ENCODE results near the gene SURF1. TPM values are rescaled to one million over a fixed set of nuclear protein-coding genes. Genes with fewer than 3 reads are reported as not detected.

Gene SURF1
- total RNA-seq, 1 experiment from 2014 or later = 71.7 TPM

DNA sequence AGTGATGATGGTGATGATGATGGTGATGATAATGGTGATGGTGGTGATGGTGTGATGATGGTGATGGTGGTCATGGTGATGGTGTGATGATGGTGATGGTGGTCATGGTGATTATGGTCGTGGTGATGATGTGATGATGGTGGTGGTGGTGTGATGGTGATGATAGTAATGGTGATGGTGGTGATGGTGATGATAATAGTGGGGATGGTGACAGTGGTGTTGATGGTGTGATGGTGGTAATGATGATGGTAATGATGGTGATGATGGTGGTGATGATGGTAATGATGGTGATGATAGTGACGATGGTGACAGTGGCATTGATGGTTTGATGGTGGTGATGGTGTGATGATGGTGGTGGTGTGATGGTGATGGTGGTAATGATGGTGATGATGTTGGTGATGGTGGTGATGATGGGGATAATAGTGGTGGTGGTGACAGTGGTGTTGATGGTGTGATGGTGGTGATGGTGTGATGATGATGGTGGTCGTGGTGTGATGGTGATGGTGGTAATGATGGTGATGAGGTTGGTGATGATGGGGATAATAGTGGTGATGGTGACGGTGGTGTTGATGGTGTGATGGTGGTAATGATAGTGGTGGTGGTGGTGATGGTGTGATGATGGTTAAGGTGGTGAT lies 26.3 kb upstream of the SURF1 start:
- H3K27ac ChIP-seq (ENCODE audit: low read depth, low read length) = no peak overlapping the region
- H3K9me2 ChIP-seq (ENCODE audit: insufficient read depth) = no peaks in the 10 kb centered on the region
- no peak overlapping the region for H3K4me3 ChIP-seq (replicated peaks in 1 of 2; ENCODE audit: low read depth in 1 of 2, low read length in 2 of 2)
- RAD21 ChIA-PET (ENCODE audit: low non-redundant PET in 1 of 2, low total read pairs in 2 of 2, uncharacterized antibody in 2 of 2, unreplicated experiment in 2 of 2) = no interaction called here
- H3K79me2 ChIP-seq (ENCODE audit: insufficient read depth, low read length) = no peaks in the 10 kb centered on the region
- H3K36me3 ChIP-seq (ENCODE audit: control insufficient read depth in 1 of 2, insufficient read depth in 2 of 2, low read length in 2 of 2) = no peaks in the 10 kb centered on the region
- peaks cover 0 to 10% of the 10 kb centered on the region in 2 experiments; a peak in 1 of 4 replicates for H3K9me3 ChIP-seq (ENCODE audit: control insufficient read depth in 1 of 2, insufficient read depth in 1 of 2, low read depth in 1 of 2, low read length in 2 of 2)
- no peak overlapping the region for H3K9ac ChIP-seq (ENCODE audit: low read length)
- H3K27me3 ChIP-seq (ENCODE audit: insufficient read depth, low read length) = no peaks in the 10 kb centered on the region
- CTCF ChIA-PET = no interaction called here
- H3K4me1 ChIP-seq (ENCODE audit: control insufficient read depth in 1 of 2, insufficient read depth in 2 of 2, low read length in 2 of 2) = peaks cover 9 to 11% of the 10 kb centered on the region in 2 experiments
- no peak overlapping the region for H2AFZ ChIP-seq (ENCODE audit: low read depth, low read length, poor library complexity, severe bottlenecking)
- H4K20me1 ChIP-seq (ENCODE audit: insufficient read depth) = no peaks in the 10 kb centered on the region
- H3K4me2 ChIP-seq (ENCODE audit: low read length) = no peak overlapping the region
- intact Hi-C loops (cut with micrococcal nuclease) = no loop called here
- ATAC-seq = no peak
- no TSS peak for BruUV-seq (replicated peaks)
- TF ChIP-seq EZH2 (IDR thresholded peaks at IDR 0.05) = no peak
- no peak for TF ChIP-seq POLR2A (IDR thresholded peaks at IDR 0.05; ENCODE audit: borderline replicate concordance, extremely low read depth, insufficient read depth, insufficient read length)
- TF ChIP-seq EGR1 (IDR thresholded peaks at IDR 0.05; ENCODE audit: low read depth) = no peak
- no peak for TF ChIP-seq RAD21 (IDR thresholded peaks at IDR 0.05; ENCODE audit: low read depth)
- TF ChIP-seq, protein P1, sequence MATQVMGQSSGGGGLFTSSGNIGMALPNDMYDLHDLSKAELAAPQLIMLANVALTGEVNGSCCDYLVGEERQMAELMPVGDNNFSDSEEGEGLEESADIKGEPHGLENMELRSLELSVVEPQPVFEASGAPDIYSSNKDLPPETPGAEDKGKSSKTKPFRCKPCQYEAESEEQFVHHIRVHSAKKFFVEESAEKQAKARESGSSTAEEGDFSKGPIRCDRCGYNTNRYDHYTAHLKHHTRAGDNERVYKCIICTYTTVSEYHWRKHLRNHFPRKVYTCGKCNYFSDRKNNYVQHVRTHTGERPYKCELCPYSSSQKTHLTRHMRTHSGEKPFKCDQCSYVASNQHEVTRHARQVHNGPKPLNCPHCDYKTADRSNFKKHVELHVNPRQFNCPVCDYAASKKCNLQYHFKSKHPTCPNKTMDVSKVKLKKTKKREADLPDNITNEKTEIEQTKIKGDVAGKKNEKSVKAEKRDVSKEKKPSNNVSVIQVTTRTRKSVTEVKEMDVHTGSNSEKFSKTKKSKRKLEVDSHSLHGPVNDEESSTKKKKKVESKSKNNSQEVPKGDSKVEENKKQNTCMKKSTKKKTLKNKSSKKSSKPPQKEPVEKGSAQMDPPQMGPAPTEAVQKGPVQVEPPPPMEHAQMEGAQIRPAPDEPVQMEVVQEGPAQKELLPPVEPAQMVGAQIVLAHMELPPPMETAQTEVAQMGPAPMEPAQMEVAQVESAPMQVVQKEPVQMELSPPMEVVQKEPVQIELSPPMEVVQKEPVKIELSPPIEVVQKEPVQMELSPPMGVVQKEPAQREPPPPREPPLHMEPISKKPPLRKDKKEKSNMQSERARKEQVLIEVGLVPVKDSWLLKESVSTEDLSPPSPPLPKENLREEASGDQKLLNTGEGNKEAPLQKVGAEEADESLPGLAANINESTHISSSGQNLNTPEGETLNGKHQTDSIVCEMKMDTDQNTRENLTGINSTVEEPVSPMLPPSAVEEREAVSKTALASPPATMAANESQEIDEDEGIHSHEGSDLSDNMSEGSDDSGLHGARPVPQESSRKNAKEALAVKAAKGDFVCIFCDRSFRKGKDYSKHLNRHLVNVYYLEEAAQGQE (IDR thresholded peaks at IDR 0.05; ENCODE audit: low read depth) = no peak
- TF ChIP-seq, protein P2, sequence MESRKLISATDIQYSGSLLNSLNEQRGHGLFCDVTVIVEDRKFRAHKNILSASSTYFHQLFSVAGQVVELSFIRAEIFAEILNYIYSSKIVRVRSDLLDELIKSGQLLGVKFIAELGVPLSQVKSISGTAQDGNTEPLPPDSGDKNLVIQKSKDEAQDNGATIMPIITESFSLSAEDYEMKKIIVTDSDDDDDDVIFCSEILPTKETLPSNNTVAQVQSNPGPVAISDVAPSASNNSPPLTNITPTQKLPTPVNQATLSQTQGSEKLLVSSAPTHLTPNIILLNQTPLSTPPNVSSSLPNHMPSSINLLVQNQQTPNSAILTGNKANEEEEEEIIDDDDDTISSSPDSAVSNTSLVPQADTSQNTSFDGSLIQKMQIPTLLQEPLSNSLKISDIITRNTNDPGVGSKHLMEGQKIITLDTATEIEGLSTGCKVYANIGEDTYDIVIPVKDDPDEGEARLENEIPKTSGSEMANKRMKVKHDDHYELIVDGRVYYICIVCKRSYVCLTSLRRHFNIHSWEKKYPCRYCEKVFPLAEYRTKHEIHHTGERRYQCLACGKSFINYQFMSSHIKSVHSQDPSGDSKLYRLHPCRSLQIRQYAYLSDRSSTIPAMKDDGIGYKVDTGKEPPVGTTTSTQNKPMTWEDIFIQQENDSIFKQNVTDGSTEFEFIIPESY (IDR thresholded peaks at IDR 0.05; ENCODE audit: extremely low read depth, insufficient replicate concordance, low read length) = no peak
- no peak for TF ChIP-seq ELF1 (IDR thresholded peaks at IDR 0.05; ENCODE audit: borderline replicate concordance, low read depth)
- POLR2A ChIA-PET = no interaction called here
- DNase-seq (ENCODE audit: low read depth, low spot score) = no peak

Measured in HCT116 (cell line).